ENCODE data around the gene PDLIM5.
"Not testable (repeated sequence)": the region's sequence is repeated elsewhere in the genome, so short reads cannot be mapped to it uniquely, and the experiment has no call there.

PDLIM5 gene

GRCh38 chr4:94451695-94452475, at the start of gene PDLIM5:
Gene PDLIM5, plus strand, starts transcription at chr4:94451942. Its CDS starts 3,347 bp downstream, at chr4:94455289.
- ChIA-PET POLR2A (interaction anchor here (0.6 to 1.1 kb wide), 2 partner anchors 67 to 120 kb away, joined by 3 read pairs; no protein-coding TSS in a partner anchor), CTCF (interaction anchor here (0.7 kb wide), 1 partner anchor 1482 kb away, joined by 3 read pairs; no protein-coding TSS in a partner anchor)
- peak; percentile 88 for DNase-seq (ENCODE audit: extremely low spot score)
- TF ChIP-seq PKNOX1 (IDR thresholded peaks at IDR 0.05) (peak; percentile 67; the same call in 1 of the 2 replicates), LEF1 (IDR thresholded peaks at IDR 0.05; ENCODE audit: borderline replicate concordance) (no peak), BHLHE40 (IDR thresholded peaks at IDR 0.05; ENCODE audit: borderline replicate concordance) (no peak), ZNF384 (IDR thresholded peaks at IDR 0.05) (no peak), SUZ12 (IDR thresholded peaks at IDR 0.05) (no peak), TARDBP (IDR thresholded peaks at IDR 0.05) (no peak), SP1 (IDR thresholded peaks at IDR 0.05) (no peak), NFRKB (IDR thresholded peaks at IDR 0.05) (no peak), ARNT (IDR thresholded peaks at IDR 0.05) (no peak), FOXK2 (IDR thresholded peaks at IDR 0.05) (no peak), ELF4 (IDR thresholded peaks at IDR 0.05) (peak; percentile 64)

GRCh38 chr4:94402439-94402838, 49.3 kb upstream of the PDLIM5 start:
- CTCF ChIA-PET; DNase-seq (ENCODE audit: extremely low spot score); POLR2A ChIA-PET: not testable (repeated sequence)

- CTCF ChIA-PET = no interaction called here
- TF ChIP-seq ARNT (IDR thresholded peaks at IDR 0.05) (no peak), TARDBP (IDR thresholded peaks at IDR 0.05) (no peak), NFRKB (IDR thresholded peaks at IDR 0.05) (no peak), PKNOX1 (IDR thresholded peaks at IDR 0.05) (no peak), ZNF384 (IDR thresholded peaks at IDR 0.05) (no peak), LEF1 (IDR thresholded peaks at IDR 0.05; ENCODE audit: borderline replicate concordance) (no peak), FOXM1 (IDR thresholded peaks at IDR 0.05; ENCODE audit: borderline replicate concordance) (no peak), FOXK2 (IDR thresholded peaks at IDR 0.05) (no peak), FOXA1 (IDR thresholded peaks at IDR 0.05) (no peak), ELF4 (IDR thresholded peaks at IDR 0.05) (no peak), SP1 (IDR thresholded peaks at IDR 0.05) (no peak), BHLHE40 (IDR thresholded peaks at IDR 0.05; ENCODE audit: borderline replicate concordance) (no peak), L3MBTL2 (conservative IDR thresholded peaks at IDR 0.05) (no peak), CTBP1 (IDR thresholded peaks at IDR 0.05; ENCODE audit: borderline replicate concordance) (no peak), SUZ12 (IDR thresholded peaks at IDR 0.05) (no peak), HDGF (IDR thresholded peaks at IDR 0.05; ENCODE audit: borderline replicate concordance) (no peak)
- no peak for DNase-seq (ENCODE audit: extremely low spot score)
- POLR2A ChIA-PET = no interaction called here
Observed at GRCh38 chr4:94403751-94404150, 48.0 kb upstream of the PDLIM5 start.

GRCh38 chr4:94406668-94407437, 44.9 kb upstream of the PDLIM5 start:
- peak; percentile 48 for DNase-seq (ENCODE audit: extremely low spot score)
- ChIA-PET POLR2A (no interaction called here), CTCF (interaction anchor here (0.6 to 1.5 kb wide), 18 partner anchors 13 to 1121 kb away, joined by 3 to 10 read pairs (median 4); no protein-coding TSS in a partner anchor)
- TF ChIP-seq FOXK2 (IDR thresholded peaks at IDR 0.05) (no peak), PKNOX1 (IDR thresholded peaks at IDR 0.05) (no peak), ZNF384 (IDR thresholded peaks at IDR 0.05) (peak; percentile 76)

- ChIA-PET POLR2A (no interaction called here), CTCF (interaction anchor here (1.0 to 1.5 kb wide), 5 partner anchors 12 to 170 kb away, joined by 3 to 10 read pairs (median 4); no protein-coding TSS in a partner anchor)
- no peak for TF ChIP-seq ZNF384 (IDR thresholded peaks at IDR 0.05)
- no peak for TF ChIP-seq L3MBTL2 (conservative IDR thresholded peaks at IDR 0.05)
- no peak for TF ChIP-seq NFRKB (IDR thresholded peaks at IDR 0.05)
- TF ChIP-seq SUZ12 (IDR thresholded peaks at IDR 0.05) = no peak
- no peak for TF ChIP-seq HDGF (IDR thresholded peaks at IDR 0.05; ENCODE audit: borderline replicate concordance)
- no peak for TF ChIP-seq FOXM1 (IDR thresholded peaks at IDR 0.05; ENCODE audit: borderline replicate concordance)
- no peak for TF ChIP-seq FOXA1 (IDR thresholded peaks at IDR 0.05)
- no peak for TF ChIP-seq ARNT (IDR thresholded peaks at IDR 0.05)
- TF ChIP-seq TARDBP (IDR thresholded peaks at IDR 0.05) = no peak
- TF ChIP-seq LEF1 (IDR thresholded peaks at IDR 0.05; ENCODE audit: borderline replicate concordance) = no peak
- TF ChIP-seq CTBP1 (IDR thresholded peaks at IDR 0.05; ENCODE audit: borderline replicate concordance) = no peak
- no peak for DNase-seq (ENCODE audit: extremely low spot score)
Observed at GRCh38 chr4:94407846-94408245, 43.9 kb upstream of the PDLIM5 start.
